Heart right ventricle (tissue), 16 donors: Measurements from ENCODE around the gene CD300C. TPM values are rescaled to one million over a fixed set of nuclear protein-coding genes. Genes with fewer than 3 reads are reported as not detected.
A peak's percentile ranks its signal among the peaks of the same experiment; 100 is the strongest.

Experiments
- ATAC-seq, 8 donors: fragments of 200-7000 bp; cut with Tn5 transposase; one replicate each; pipeline ENCODE4 v1.9.1; 2020; ENCODE audit warnings: mild to moderate bottlenecking in 8 of 8, moderate library complexity in 8 of 8, moderate number of reproducible peaks in 1 of 8
- DNase-seq, 2 donors: peaks; one replicate each; pipeline ENCODE4 v3.0.0-alpha.2; 2020
- H3K27ac ChIP-seq, 10 donors: fragments of 200-600 bp; sonication (generic) in 2 of 10; one replicate each; pipeline versions ENCODE4 v1.5.0 to v1.8.0; 2020 to 2022; ENCODE audit warnings: mild to moderate bottlenecking in 3 of 10
- H3K27me3 ChIP-seq, 7 donors: fragments of 200-600 bp; one replicate each; pipeline ENCODE4 v1.8.0; 2021 to 2022; ENCODE audit warnings: mild to moderate bottlenecking in 2 of 7
- H3K36me3 ChIP-seq, 9 donors: fragments of 200-600 bp; sonication (generic) in 1 of 9; one replicate each; pipeline versions ENCODE4 v1.5.0 to v1.8.0; 2020 to 2022; ENCODE audit warnings: mild to moderate bottlenecking in 2 of 9
- H3K4me1 ChIP-seq, 9 donors: fragments of 200-600 bp; sonication (generic) in 1 of 9; one replicate each; pipeline versions ENCODE4 v1.5.0 to v1.8.0; 2020 to 2022; ENCODE audit warnings: mild to moderate bottlenecking in 4 of 9
- H3K4me3 ChIP-seq, 10 donors: fragments of 200-600 bp; sonication (generic) in 2 of 10; one replicate each; pipeline versions ENCODE4 v1.5.0 to v1.8.0; 2020 to 2022; ENCODE audit warnings: mild to moderate bottlenecking in 7 of 10, moderate library complexity in 2 of 10
- H3K9me3 ChIP-seq, 11 donors: fragments of 200-600 bp in 10 of 11; sonication (generic) in 2 of 11; one replicate each; pipeline versions ENCODE4 v1.5.0 to v1.8.0; 2013 to 2022; ENCODE audit warnings: mild to moderate bottlenecking in 2 of 11, control low read depth in 1 of 11, moderate library complexity in 1 of 11
- WGBS, 2 donors: extraction: QIAGEN DNeasy Blood & Tissue Kit; methylation state at CpG; one replicate each; pipeline ENCODE4 v1.1.7; 2013; ENCODE audit warnings: inconsistent platforms in 1 of 2; 5-methylcytosine and 5-hydroxymethylcytosine counted together
- intact Hi-C, 10 donors: fragments of 100-400 bp; cut with DNase I; formaldehyde crosslinking; loops; one replicate each; pipeline versions ENCODE4 v1.11.1 to v1.14.2; 2022
- polyA plus RNA-seq, 2 donors: library from polyadenylated mRNA; stranded (reverse); fragments of 200-250 nt; gene quantifications; one replicate each; pipeline ENCODE4 v1.2.3, GENCODE V29; 2013
- total RNA-seq, 10 donors: library from RNA; stranded (reverse); fragmentation: NEBNext Ultra II Directional in 3 of 10; extraction: Animal tissue kit (Norgen Biotek cat#: 25700) in 3 of 10; gene quantifications; one replicate each; pipeline versions ENCODE4 v1.2.1 to v1.2.4, GENCODE V29; 2021 to 2023
- TF ChIP-seq, protein P1 (sequence below), 9 donors: fragments of 200-600 bp; sonication (generic) in 2 of 9; IDR thresholded peaks; one replicate each; pipeline versions ENCODE4 v1.5.0 to v1.8.0; 2021 to 2022; ENCODE audit warnings: antibody characterized with exemption in 9 of 9, mild to moderate bottlenecking in 5 of 9, moderate library complexity in 1 of 9
- donor health status: Arrhythmogenic right ventricular cardiomyopathy.
- donor health status: ischemic (EF 13 %, LVEDD 7.1; RV severe dilation, severe dysfunction).
- donor health status: healthy with polysubstance abuse.
- donor health status: DM: no; HTN: yes; CAD: no.
- donor health status: DM: no; HTN: no; CAD: no.
- donor health status: ischemic (EF 25% LVEDD 6.9; RV normal size, moderate dysfunction).
- donor health status: ischemic (EF 25% LVEDD 5.7; RV mildly dilated, moderate dysfunction).
- donor health status: healthy.
- donor health status: DM: yes; HTN: yes; CAD: no.
- donor health status: Ischemic cardiomyopathy.
- donor health status: ischemic (EF 35%, LVEDD 5.7; RV mildly dilated, moderate dysfunction).
- donor health status: nonischemic (EF 11% LVEDD 7.7; RV severe dilation, severe dysfunction).
- donor health status: DM: yes; HTN: yes; CAD: no.
- donor health status: PGD.
- donor health status: ischemic (EF 29% LVEDD 5.4; RV normal size, mild dysfunction).
- donor health status: nonischemic (EF 23%, LVEDD 6.1; RV moderate dilation, normal function).

Gene CD300C
- total and polyA plus RNA-seq, 12 donors, result 0.21 to 3.2 (median 0.55) TPM

DNA sequence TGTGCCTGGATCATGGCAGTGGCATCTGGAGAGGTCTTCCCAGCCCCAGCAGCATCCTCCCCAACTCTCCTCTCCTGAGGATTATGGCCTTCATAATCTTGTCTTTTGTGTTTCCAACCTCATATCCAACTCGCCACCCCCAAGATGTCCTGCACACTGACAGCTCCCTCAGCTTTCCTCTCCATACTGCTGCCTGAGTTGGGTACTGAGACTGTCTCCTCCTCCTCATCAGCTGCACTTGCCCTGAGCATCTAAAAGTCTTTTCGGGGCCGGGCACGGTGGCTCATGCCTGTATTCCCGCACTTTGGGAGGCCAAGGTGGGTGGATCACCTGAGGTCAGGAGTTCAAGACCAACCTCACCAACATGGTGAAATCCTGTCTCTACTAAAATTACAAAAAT lies 16.7 kb downstream of the CD300C start:
- Histone ChIP-seq H3K27me3 (peaks cover 0 to 29% (median 2%) of the 10 kb centered on the region in 7 donors), H3K4me3 (no peak overlapping the region), H3K36me3 (no peaks in the 10 kb centered on the region), H3K27ac (peak overlapping the region in 1 of 10 donors; percentile 82), H3K9me3 (no peaks in the 10 kb centered on the region), H3K4me1 (peaks cover 0 to 55% (median 0%) of the 10 kb centered on the region in 9 donors)
- WGBS, 2 donors, result 80 to 84% methylated on average over 5 of the region's 5 CpGs
- intact Hi-C loops, result no loop called here
- ATAC-seq (no peak), DNase-seq (no peak)
- TF ChIP-seq, protein P1, sequence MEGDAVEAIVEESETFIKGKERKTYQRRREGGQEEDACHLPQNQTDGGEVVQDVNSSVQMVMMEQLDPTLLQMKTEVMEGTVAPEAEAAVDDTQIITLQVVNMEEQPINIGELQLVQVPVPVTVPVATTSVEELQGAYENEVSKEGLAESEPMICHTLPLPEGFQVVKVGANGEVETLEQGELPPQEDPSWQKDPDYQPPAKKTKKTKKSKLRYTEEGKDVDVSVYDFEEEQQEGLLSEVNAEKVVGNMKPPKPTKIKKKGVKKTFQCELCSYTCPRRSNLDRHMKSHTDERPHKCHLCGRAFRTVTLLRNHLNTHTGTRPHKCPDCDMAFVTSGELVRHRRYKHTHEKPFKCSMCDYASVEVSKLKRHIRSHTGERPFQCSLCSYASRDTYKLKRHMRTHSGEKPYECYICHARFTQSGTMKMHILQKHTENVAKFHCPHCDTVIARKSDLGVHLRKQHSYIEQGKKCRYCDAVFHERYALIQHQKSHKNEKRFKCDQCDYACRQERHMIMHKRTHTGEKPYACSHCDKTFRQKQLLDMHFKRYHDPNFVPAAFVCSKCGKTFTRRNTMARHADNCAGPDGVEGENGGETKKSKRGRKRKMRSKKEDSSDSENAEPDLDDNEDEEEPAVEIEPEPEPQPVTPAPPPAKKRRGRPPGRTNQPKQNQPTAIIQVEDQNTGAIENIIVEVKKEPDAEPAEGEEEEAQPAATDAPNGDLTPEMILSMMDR (IDR thresholded peaks at IDR 0.05), result no peak

GRCh38 chr17:74528491-74529199 lies 17.3 kb downstream of the CD300C start:
- ATAC-seq (peak in 6 of 8 donors; percentile 24 to 68 (median 48)), DNase-seq (peak in 1 of 2 donors; percentile 34)
- Histone ChIP-seq H3K4me3 (no peak overlapping the region), H3K9me3 (peaks cover 0 to 1% (median 0%) of the 10 kb centered on the region in 11 donors), H3K27me3 (peaks cover 0 to 29% (median 2%) of the 10 kb centered on the region in 7 donors), H3K36me3 (no peaks in the 10 kb centered on the region), H3K27ac (peak overlapping the region in 2 of 10 donors; percentile 40 to 82), H3K4me1 (peaks cover 0 to 59% (median 0%) of the 10 kb centered on the region in 9 donors)
- TF ChIP-seq, protein P1 (IDR thresholded peaks at IDR 0.05), result no peak
- 78% methylated on average over 8 of the region's 8 CpGs for WGBS, 2 donors
- intact Hi-C loops, result no loop called here

GRCh38 chr17:74527756-74528155 lies 18.2 kb downstream of the CD300C start:
- Histone ChIP-seq H3K9me3 (peaks cover 0 to 9% (median 0%) of the 10 kb centered on the region in 11 donors), H3K27ac (peak overlapping the region in 1 of 10 donors; percentile 82), H3K4me1 (peaks cover 0 to 55% (median 0%) of the 10 kb centered on the region in 9 donors), H3K36me3 (no peaks in the 10 kb centered on the region), H3K27me3 (peaks cover 0 to 28% (median 2%) of the 10 kb centered on the region in 7 donors), H3K4me3 (no peak overlapping the region)
- intact Hi-C loops, result no loop called here
- 88 to 93% methylated on average over 8 of the region's 8 CpGs for WGBS, 2 donors
- no peak for DNase-seq
- no peak for ATAC-seq
- TF ChIP-seq, protein P1 (IDR thresholded peaks at IDR 0.05), result no peak

- no peaks in the 10 kb centered on the region for H3K36me3 ChIP-seq
- H3K27ac ChIP-seq, result peak overlapping the region in 1 of 10 donors; percentile 82
- H3K27me3 ChIP-seq, result peaks cover 0 to 27% (median 2%) of the 10 kb centered on the region in 7 donors
- no peak for DNase-seq
- TF ChIP-seq, protein P1 (IDR thresholded peaks at IDR 0.05), result no peak
- H3K4me1 ChIP-seq, result peaks cover 0 to 57% (median 0%) of the 10 kb centered on the region in 9 donors
- peaks cover 0 to 9% (median 0%) of the 10 kb centered on the region in 11 donors for H3K9me3 ChIP-seq
- intact Hi-C loops, result no loop called here
- H3K4me3 ChIP-seq, result no peak overlapping the region
- WGBS, 2 donors, result 85 to 86% methylated on average over 5 of the region's 5 CpGs
- ATAC-seq, result no peak
Observed at GRCh38 chr17:74527081-74527480, 18.8 kb downstream of the CD300C start.
